Trophoblast cell (in vitro differentiated cells and primary cell): ENCODE data around the gene NEUROD6.

ENCODE experiments used
- DNase-seq, 2 donors: peaks; one replicate each; pipeline ENCODE4 v3.0.0-alpha.2; 2016
- H2AFZ ChIP-seq: 2 replicates; pipeline ENCODE4 v1.6.1; 2013; ENCODE audit warnings: low read length, moderate library complexity, mild to moderate bottlenecking; ENCODE audit not compliant: insufficient read depth, poor library complexity
- H2AK5ac ChIP-seq: 2 replicates; pipeline ENCODE4 v1.6.1; 2013; ENCODE audit warnings: mild to moderate bottlenecking, low read length
- H2BK120ac ChIP-seq: 2 replicates; pipeline ENCODE4 v1.6.1; 2013; ENCODE audit warnings: low read length, mild to moderate bottlenecking, moderate library complexity; ENCODE audit not compliant: insufficient read depth, poor library complexity
- H2BK12ac ChIP-seq: 2 replicates; pipeline ENCODE4 v1.6.1; 2013; ENCODE audit warnings: mild to moderate bottlenecking, low read length, moderate library complexity
- H2BK5ac ChIP-seq: 2 replicates; pipeline ENCODE4 v1.6.1; 2013; ENCODE audit warnings: low read length, low read depth, moderate library complexity, mild to moderate bottlenecking; ENCODE audit not compliant: poor library complexity
- H3K14ac ChIP-seq: 2 replicates; pipeline ENCODE4 v1.6.1; 2013; ENCODE audit warnings: mild to moderate bottlenecking, low read length
- H3K18ac ChIP-seq: 2 replicates; pipeline ENCODE4 v1.6.1; 2013; ENCODE audit warnings: mild to moderate bottlenecking, low read length
- H3K23ac ChIP-seq: 2 replicates; pipeline ENCODE4 v1.6.1; 2013; ENCODE audit warnings: low read length
- H3K27ac ChIP-seq: 2 replicates; pipeline ENCODE4 v1.5.1; 2013; ENCODE audit warnings: low read depth, mild to moderate bottlenecking, inconsistent platforms, low read length, moderate library complexity
- H3K27me3 ChIP-seq: 2 replicates; pipeline ENCODE4 v1.6.1; 2013; ENCODE audit warnings: inconsistent platforms, mild to moderate bottlenecking, low read length, moderate library complexity; ENCODE audit not compliant: insufficient read depth
- H3K36me3 ChIP-seq, 2 experiments: 1 replicate in 1 of 2; 2 replicates in 1 of 2; pipeline ENCODE4 v1.6.1; 2013; ENCODE audit warnings: low read length in 2 of 2, mild to moderate bottlenecking in 2 of 2, moderate library complexity in 1 of 2; ENCODE audit not compliant: insufficient read depth in 2 of 2, control insufficient read depth in 1 of 2
- H3K4ac ChIP-seq: 2 replicates; pipeline ENCODE4 v1.6.1; 2013; ENCODE audit warnings: low read depth, mild to moderate bottlenecking, low read length, moderate library complexity
- H3K4me1 ChIP-seq, 2 experiments: 1 replicate in 1 of 2; 2 replicates in 1 of 2; pipeline ENCODE4 v1.6.1; 2013; ENCODE audit warnings: low read length in 2 of 2, mild to moderate bottlenecking in 2 of 2, moderate library complexity in 1 of 2; ENCODE audit not compliant: insufficient read depth in 2 of 2, control insufficient read depth in 1 of 2
- H3K4me2 ChIP-seq: 2 replicates; pipeline ENCODE4 v1.6.1; 2013; ENCODE audit warnings: inconsistent platforms, mild to moderate bottlenecking, low read length, moderate library complexity
- H3K4me3 ChIP-seq: 2 replicates; pipeline ENCODE4 v1.5.1; 2013; ENCODE audit warnings: mild to moderate bottlenecking, low read depth, low read length, inconsistent platforms
- H3K79me1 ChIP-seq: one replicate; pipeline ENCODE4 v1.6.1; 2013; ENCODE audit warnings: low read length
- H3K79me2 ChIP-seq: 2 replicates; pipeline ENCODE4 v1.6.1; 2013; ENCODE audit warnings: low read length, mild to moderate bottlenecking; ENCODE audit not compliant: control insufficient read depth, insufficient read depth, poor library complexity
- H3K9ac ChIP-seq: 2 replicates; pipeline ENCODE4 v1.6.1; 2013; ENCODE audit warnings: mild to moderate bottlenecking, low read length
- H3K9me3 ChIP-seq: 2 replicates; pipeline ENCODE4 v1.6.1; 2013; ENCODE audit warnings: low read depth, mild to moderate bottlenecking, control low read depth, inconsistent platforms, low read length; ENCODE audit not compliant: insufficient read depth
- H4K12ac ChIP-seq: 2 replicates; pipeline ENCODE4 v1.6.1; 2013; ENCODE audit warnings: low read depth, mild to moderate bottlenecking, low read length, moderate library complexity
- H4K8ac ChIP-seq: 2 replicates; pipeline ENCODE4 v1.6.1; 2013; ENCODE audit warnings: low read depth, mild to moderate bottlenecking, low read length, moderate library complexity
- H4K91ac ChIP-seq: one replicate; pipeline ENCODE4 v1.6.1; 2013; ENCODE audit warnings: low read depth, mild to moderate bottlenecking, low read length, moderate library complexity
- WGBS: extraction: QIAGEN DNeasy Blood & Tissue Kit; methylation state at CpG from one replicate; pipeline ENCODE4 v1.1.7; 2013; ENCODE audit warnings: missing lambda C conversion rate; ENCODE audit not compliant: insufficient read length, insufficient coverage; ENCODE audit errors: extremely low coverage; 5-methylcytosine and 5-hydroxymethylcytosine counted together

The NEUROD6 gene

DNA sequence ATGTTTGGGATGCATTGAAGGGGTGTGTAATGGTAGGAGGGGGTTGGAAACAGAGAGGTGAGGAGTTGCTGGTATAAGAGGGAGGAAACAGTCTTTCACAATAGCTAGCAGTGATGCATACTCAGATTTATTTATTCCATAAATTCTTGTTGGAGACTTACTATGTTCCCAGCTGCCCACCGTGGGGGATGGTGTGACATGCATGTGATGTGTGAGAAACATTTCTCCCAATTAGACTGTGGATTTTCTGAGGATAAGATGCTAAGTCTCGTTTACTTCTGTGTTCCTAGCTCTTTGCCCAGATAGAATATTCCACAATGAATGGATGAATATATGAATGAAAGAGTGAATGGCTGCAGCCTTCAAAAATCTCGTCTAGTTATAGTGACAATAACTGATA, 23.0 kb upstream of the NEUROD6 start:
- Histone ChIP-seq H3K9me3 (no peaks in the 10 kb centered on the region), H3K23ac (no peak overlapping the region)
- no CpG with 5 or more reads among the region's 3 CpGs for WGBS

DNA sequence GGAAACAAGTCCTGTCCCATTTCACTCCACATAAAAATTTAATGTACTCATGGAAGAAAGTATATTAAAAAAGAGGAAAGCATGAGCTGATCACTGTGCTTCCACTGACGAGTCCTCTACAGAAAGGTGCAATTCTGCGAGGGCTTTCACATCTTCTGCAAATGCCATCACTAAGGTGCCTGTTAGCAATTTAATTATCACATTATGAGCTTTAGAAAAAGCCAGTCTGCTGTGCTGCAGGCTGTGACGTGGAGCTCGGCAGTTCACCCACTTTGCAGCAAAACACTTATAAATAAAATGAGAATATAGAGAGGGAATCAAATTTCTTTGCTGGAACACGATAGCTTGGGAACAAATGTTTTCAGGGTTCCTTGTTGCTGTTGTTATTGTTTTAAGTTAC, 22.5 kb upstream of the NEUROD6 start:
- H2BK12ac ChIP-seq, result no peak overlapping the region
- no peaks in the 10 kb centered on the region for H3K27me3 ChIP-seq
- no peak overlapping the region for H2AFZ ChIP-seq
- H3K18ac ChIP-seq, result no peak overlapping the region
- H3K9me3 ChIP-seq, result no peaks in the 10 kb centered on the region
- no peak overlapping the region for H3K4me3 ChIP-seq
- H3K4ac ChIP-seq, result no peak overlapping the region
- H2BK120ac ChIP-seq, result no peak overlapping the region
- H3K79me1 ChIP-seq, result no peaks in the 10 kb centered on the region
- H3K4me2 ChIP-seq, result no peak overlapping the region
- H4K91ac ChIP-seq, result no peak overlapping the region
- no peaks in the 10 kb centered on the region for H3K4me1 ChIP-seq
- whole genome bisulfite sequencing, result no CpG with 5 or more reads among the region's 5 CpGs
- DNase-seq, result no peak
- H3K14ac ChIP-seq, result no peak overlapping the region
- no peaks in the 10 kb centered on the region for H3K79me2 ChIP-seq
- no peaks in the 10 kb centered on the region for H3K36me3 ChIP-seq
- H3K23ac ChIP-seq, result no peak overlapping the region
- H4K8ac ChIP-seq, result no peak overlapping the region
- H3K27ac ChIP-seq, result no peak overlapping the region
- no peak overlapping the region for H2AK5ac ChIP-seq
- H2BK5ac ChIP-seq, result no peak overlapping the region
- no peak overlapping the region for H4K12ac ChIP-seq
- no peak overlapping the region for H3K9ac ChIP-seq

More for the DNA sequence above, 23.0 kb upstream of the NEUROD6 start:
- Histone ChIP-seq H3K27me3 (no peaks in the 10 kb centered on the region), H2BK12ac (no peak overlapping the region), H3K4me3 (no peak overlapping the region), H3K79me1 (no peaks in the 10 kb centered on the region), H2AFZ (no peak overlapping the region), H3K9ac (no peak overlapping the region), H2AK5ac (no peak overlapping the region), H3K79me2 (no peaks in the 10 kb centered on the region), H3K4me1 (no peaks in the 10 kb centered on the region), H4K91ac (no peak overlapping the region), H4K12ac (no peak overlapping the region), H2BK5ac (no peak overlapping the region), H3K4ac (no peak overlapping the region), H3K4me2 (no peak overlapping the region), H3K14ac (no peak overlapping the region), H3K18ac (no peak overlapping the region), H3K36me3 (no peaks in the 10 kb centered on the region), H2BK120ac (no peak overlapping the region), H3K27ac (no peak overlapping the region), H4K8ac (no peak overlapping the region)
- DNase-seq, result no peak

DNA sequence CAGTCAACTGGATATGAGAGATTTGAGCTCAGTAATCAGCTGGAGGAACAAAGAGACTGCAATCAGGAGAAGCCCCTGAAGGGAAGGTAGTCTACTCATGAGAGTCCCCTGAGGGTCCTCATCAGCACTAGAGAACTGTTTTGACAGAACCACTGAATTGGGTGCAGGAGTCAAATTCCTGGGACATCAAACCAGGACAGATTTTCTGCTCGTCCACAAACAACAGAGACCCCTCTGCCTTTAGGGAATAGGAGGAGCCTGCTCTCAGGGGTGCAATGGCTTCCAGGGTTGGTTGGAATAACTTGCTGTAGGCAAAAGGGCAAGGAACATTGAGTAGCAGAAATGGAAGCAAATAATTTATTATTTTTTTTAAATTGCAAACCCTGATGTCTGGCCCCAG, 21.9 kb upstream of the NEUROD6 start:
- H3K18ac ChIP-seq, result no peak overlapping the region
- H3K4me3 ChIP-seq, result no peak overlapping the region
- no peaks in the 10 kb centered on the region for H3K9me3 ChIP-seq
- no peak overlapping the region for H3K9ac ChIP-seq
- no peak overlapping the region for H3K23ac ChIP-seq
- no peak overlapping the region for H3K4ac ChIP-seq
- DNase-seq, result no peak
- no peak overlapping the region for H2BK5ac ChIP-seq
- no peaks in the 10 kb centered on the region for H3K79me2 ChIP-seq
- H2BK120ac ChIP-seq, result no peak overlapping the region
- H2AK5ac ChIP-seq, result no peak overlapping the region
- H3K36me3 ChIP-seq, result no peaks in the 10 kb centered on the region
- H2AFZ ChIP-seq, result no peak overlapping the region
- no peak overlapping the region for H4K12ac ChIP-seq
- no peaks in the 10 kb centered on the region for H3K4me1 ChIP-seq
- no peaks in the 10 kb centered on the region for H3K79me1 ChIP-seq
- WGBS, result no CpG with 5 or more reads among the region's 1 CpG
- H2BK12ac ChIP-seq, result no peak overlapping the region
- H4K8ac ChIP-seq, result no peak overlapping the region
- H3K14ac ChIP-seq, result no peak overlapping the region
- H3K27ac ChIP-seq, result no peak overlapping the region
- no peak overlapping the region for H4K91ac ChIP-seq
- H3K4me2 ChIP-seq, result no peak overlapping the region
- H3K27me3 ChIP-seq, result no peaks in the 10 kb centered on the region

DNA sequence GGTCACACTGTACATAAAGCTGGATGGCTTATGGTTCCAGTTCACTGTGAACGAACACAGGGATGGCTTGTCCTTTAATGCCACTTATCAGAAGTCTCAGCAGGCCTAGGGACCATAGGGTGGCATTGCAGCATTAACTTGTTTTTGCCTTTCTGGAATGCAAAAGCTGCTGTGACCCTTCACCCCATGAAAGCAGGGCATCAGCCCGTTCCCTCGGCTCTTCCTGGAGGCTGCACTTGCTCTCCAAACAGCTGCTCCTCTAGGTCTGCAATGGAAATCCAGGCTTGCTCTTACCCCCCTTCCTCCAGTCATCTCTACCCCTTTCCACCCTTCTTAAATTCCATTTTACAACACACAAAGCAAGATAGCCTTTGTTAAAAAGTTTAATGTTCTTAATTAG, 17.9 kb upstream of the NEUROD6 start:
- Histone ChIP-seq H2AK5ac (no peak overlapping the region), H4K12ac (no peak overlapping the region), H2BK120ac (no peak overlapping the region), H4K8ac (no peak overlapping the region), H3K4me2 (no peak overlapping the region), H2BK12ac (no peak overlapping the region), H3K18ac (no peak overlapping the region), H3K23ac (no peak overlapping the region), H4K91ac (no peak overlapping the region), H3K79me2 (no peaks in the 10 kb centered on the region), H2BK5ac (no peak overlapping the region), H3K4ac (no peak overlapping the region), H3K27me3 (no peaks in the 10 kb centered on the region), H3K9ac (no peak overlapping the region), H3K36me3 (no peaks in the 10 kb centered on the region), H3K14ac (no peak overlapping the region), H3K79me1 (no peaks in the 10 kb centered on the region), H3K4me1 (no peaks in the 10 kb centered on the region), H3K9me3 (no peaks in the 10 kb centered on the region), H3K27ac (no peak overlapping the region), H2AFZ (no peak overlapping the region), H3K4me3 (no peak overlapping the region)
- no peak for DNase-seq
- no CpG with 5 or more reads among the region's 3 CpGs for WGBS
